Dermis microvascular lymphatic vessel endothelial cell (primary cell): ENCODE results near the gene GOLIM4. TPM values are rescaled to one million over a fixed set of nuclear protein-coding genes. Genes with fewer than 3 reads are reported as not detected.
"Not testable (repeated sequence)": the region's sequence is repeated elsewhere in the genome, so short reads cannot be mapped to it uniquely, and the experiment has no call there.

Source experiments
- DNase-seq, 2 donors: peaks; one replicate each; pipeline versions ENCODE4 v3.0.0 to v3.0.0-alpha.2; 2010; ENCODE audit warnings: low read depth in 2 of 2
- total RNA-seq: library from RNA; depleted of rRNA; stranded (reverse); fragments of >200 nt; gene quantifications from 2 replicates; pipeline ENCODE4 v1.2.1, GENCODE V29; 2014

Gene GOLIM4, protein sequence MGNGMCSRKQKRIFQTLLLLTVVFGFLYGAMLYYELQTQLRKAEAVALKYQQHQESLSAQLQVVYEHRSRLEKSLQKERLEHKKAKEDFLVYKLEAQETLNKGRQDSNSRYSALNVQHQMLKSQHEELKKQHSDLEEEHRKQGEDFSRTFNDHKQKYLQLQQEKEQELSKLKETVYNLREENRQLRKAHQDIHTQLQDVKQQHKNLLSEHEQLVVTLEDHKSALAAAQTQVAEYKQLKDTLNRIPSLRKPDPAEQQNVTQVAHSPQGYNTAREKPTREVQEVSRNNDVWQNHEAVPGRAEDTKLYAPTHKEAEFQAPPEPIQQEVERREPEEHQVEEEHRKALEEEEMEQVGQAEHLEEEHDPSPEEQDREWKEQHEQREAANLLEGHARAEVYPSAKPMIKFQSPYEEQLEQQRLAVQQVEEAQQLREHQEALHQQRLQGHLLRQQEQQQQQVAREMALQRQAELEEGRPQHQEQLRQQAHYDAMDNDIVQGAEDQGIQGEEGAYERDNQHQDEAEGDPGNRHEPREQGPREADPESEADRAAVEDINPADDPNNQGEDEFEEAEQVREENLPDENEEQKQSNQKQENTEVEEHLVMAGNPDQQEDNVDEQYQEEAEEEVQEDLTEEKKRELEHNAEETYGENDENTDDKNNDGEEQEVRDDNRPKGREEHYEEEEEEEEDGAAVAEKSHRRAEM
- 20.6 and 21.8 TPM in 2 replicates for total RNA-seq

- peak; percentile 93 to 98 for DNase-seq
Measured at GRCh38 chr3:168095611-168096209, at the start of gene GOLIM4. GOLIM4 (minus strand) TSS chr3:168095924; CDS start chr3:168095285, 639 bp downstream.

DNA sequence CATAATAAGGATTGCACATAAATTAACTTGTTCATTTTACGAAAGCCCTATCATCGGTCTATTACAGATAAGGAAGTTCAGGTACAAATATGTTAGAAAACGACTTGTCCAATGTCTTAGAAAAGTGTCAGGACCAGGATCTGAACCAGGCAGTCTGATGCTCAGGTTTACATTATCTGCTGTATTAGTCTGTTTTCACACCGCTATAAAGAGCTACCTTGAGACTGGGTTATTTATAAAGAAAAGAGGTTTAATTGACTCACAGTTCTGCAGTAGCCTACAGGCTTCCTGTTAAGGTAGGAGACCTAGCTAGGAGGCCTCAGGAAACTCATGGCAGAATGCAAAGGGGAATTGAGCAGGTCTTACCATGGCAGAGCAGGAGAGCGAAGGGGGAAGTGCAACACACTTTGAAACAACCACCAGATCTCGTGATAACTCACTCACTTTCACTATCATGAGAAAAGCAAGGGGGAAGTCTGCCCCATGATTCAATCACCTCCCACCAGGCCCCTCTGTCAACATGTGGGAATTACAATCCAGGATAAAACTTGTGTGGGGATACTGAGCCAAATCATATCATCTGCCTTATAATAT lies 45.8 kb upstream of the GOLIM4 start:
- DNase-seq = no peak

DNA sequence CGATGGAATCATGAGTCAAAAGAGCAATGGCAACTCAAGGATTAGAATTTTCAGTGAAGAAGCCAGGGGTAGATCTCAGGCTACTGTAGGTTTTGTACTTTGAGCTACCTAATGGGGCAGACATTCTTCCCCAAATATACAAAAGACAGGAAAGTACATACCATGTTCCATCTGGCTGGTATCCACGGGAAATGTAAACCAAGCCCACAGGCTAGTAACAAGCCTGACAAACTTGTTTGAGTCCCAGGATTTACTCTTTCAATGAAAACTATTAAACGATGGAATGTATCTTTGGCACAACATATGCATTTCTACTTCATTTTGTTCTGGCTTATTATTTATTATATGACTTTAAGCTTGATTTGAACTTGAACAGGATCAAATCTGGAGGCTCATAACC lies 44.2 kb upstream of the GOLIM4 start:
- DNase-seq = no peak

GRCh38 chr3:168138421-168138820 lies 42.7 kb upstream of the GOLIM4 start:
- DNase-seq = no peak

GRCh38 chr3:168134931-168135330 lies 39.2 kb upstream of the GOLIM4 start:
- no peak for DNase-seq

- not testable (repeated sequence) for DNase-seq
Measured at GRCh38 chr3:168130250-168130649, 34.5 kb upstream of the GOLIM4 start.

DNA sequence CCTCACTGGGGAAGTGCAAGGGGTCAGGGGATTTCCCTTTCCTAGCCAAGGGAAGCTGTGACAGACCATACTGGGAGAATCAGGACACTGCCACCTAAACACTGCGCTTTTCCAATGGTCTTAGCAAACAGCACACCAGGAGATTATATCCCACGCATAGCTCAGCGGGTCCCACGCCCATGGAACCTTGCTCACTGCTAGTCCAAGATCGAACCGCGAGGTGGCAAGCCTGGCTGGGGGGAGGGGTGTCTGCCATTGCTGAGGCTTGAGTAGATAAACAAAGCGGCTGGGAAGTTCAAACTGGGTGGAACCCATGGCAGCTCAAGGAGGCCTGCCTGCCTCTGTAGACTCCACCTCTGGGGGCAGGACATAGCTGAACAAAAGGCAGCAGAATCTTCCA lies 32.7 kb upstream of the GOLIM4 start:
- DNase-seq = not testable (repeated sequence)

DNA sequence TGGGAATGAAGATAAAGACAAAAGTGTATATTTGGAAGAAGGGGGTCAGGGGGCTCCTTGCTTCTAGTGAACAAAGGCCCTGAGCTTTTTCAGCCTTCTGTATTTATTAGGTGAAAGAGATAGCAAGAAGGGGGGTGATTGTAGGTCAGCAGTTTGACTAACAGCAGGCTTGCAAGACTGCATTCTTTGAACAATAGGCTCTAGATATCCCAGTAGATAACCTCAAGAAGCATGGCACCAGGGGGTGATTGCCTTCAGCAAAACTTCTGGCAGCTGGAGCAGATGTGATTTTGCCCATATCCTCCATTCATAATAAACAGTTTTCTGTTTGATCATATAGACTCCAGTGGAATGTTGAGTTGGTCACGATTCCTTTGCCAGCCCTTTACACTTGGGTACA lies 31.7 kb upstream of the GOLIM4 start:
- DNase-seq = no peak

DNA sequence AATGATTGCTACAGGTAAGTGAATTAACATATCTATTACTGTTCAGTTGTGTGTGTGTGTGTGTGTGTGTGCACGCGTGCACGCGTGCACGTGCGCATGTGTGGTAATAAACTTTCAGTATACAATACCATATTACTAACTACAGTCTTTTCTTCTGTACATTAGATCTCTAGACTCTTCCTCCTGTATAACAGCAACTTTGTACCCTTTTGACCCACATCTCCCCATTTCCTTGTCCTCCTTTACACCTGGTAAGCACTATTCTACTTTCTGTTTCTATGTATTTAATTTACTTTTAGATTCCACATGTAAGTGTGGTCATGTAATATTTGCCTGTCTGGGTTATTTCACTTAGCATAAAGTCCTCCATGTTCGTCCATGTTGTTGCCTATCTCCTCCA lies 29.1 kb upstream of the GOLIM4 start:
- DNase-seq = no peak

- no peak for DNase-seq
Measured at GRCh38 chr3:168124291-168124690, 28.6 kb upstream of the GOLIM4 start.

DNA sequence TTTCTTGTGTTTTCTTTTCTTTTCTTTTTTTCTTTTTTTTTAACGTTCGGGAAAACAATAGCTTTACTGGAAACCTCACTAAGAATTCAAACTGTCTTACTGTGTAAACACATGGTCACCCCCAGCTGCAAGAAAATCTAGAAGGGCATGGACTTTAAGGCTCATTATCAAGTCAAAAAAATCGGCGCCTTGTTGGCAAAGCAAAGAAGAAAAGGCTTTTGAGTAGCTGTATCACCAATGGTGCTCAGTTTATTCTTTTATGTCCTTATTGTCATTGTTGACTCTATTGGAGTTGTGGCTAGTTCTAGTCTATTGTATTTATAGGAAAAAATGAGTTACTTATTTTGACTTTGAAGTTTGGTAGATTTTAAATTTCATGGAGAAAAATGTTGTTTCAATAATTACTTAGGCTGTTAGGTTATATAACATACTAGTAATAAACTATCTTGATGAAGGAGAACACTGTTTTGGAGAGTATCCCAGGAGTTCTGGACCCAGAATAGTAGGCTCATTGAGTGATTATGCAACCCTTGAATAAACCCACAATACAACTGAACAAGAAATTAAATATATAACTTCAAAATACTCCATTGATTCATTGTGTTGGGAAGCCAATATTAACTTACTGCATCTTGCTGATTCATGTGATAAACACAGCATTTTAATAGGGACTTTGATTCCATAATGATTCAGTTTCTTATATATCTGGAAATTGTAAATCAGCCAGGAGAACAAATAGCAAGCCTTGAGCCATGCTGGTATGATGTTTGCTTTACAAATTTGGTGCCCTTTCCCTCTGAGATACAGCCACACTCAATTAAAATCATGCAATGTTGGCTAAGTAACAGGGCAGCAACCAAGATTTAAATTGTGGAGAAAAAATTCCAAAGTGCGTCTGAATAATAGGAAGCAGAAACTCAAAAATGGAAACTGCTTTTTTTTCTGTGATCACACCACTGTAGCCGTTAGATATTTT lies 27.8 kb upstream of the GOLIM4 start:
- DNase-seq = no peak

- peak in 1 of 2 donors; percentile 8 for DNase-seq
Measured at GRCh38 chr3:168121184-168122017, 25.7 kb upstream of the GOLIM4 start.

DNA sequence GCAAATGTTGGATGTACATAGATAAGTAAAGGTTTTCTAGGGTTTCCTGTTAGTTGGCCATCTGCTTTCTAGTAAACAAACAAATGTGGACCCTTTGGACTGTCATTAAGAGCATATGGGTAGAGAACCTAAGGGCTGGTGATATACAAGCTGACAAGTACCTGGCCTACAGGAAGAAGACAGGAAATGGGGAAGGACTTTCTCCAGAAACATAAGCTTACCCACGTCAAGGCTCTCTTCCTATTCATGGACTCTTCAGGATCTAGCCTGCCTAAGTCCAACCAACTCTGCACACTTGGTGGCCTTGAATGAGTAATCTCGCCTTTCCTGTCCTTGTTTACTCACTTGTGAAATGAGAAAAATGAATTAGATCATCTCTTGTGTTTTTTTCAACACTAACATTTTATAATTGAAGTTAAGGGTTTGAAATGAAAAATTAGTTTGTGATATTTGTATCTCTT lies 22.2 kb upstream of the GOLIM4 start:
- peak in 1 of 2 donors; percentile 52 for DNase-seq

DNA sequence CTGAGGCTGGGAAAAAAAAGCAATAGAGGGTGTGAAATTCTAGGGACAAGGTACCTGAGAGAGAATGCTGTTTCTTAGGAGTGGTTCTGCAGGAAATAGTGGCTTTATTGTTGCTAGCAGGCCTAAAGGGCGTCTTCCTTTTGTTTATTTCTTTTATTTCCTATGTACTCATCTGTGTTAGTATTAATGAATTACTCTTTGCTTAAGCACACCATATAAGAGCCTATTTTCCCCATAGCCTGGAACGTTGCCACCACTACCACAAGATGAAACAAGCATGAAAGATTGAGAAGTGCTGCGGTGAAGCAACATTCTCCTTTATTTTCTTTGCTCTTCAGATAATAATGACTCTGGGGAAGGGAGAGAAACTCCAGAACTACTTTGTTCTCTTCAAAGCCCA lies 21.3 kb upstream of the GOLIM4 start:
- DNase-seq = no peak

GRCh38 chr3:168116279-168116678 lies 20.6 kb upstream of the GOLIM4 start:
- DNase-seq = no peak

- no peak for DNase-seq
Measured at GRCh38 chr3:168113848-168114247, 18.1 kb upstream of the GOLIM4 start.

- no peak for DNase-seq
Measured at GRCh38 chr3:168112894-168113293, 17.2 kb upstream of the GOLIM4 start.

DNA sequence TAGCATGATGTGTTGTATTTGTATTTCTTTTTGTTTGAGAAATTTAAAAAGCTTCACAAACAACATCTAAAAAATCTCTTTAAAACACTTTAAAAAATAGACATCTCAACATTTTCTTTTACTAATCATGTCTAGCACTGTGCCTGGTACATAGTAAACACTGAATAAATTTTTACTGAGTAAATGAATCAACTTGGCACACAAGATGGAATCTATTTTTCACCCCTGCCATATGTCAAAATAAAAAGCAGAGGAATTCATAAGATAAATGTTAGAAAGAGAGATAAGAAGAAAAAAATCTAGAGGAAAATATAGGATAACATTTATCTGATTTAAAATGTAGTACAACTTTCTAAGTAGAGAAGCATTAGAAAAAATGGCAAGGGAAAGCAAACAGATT lies 8.6 kb upstream of the GOLIM4 start:
- DNase-seq = no peak

DNA sequence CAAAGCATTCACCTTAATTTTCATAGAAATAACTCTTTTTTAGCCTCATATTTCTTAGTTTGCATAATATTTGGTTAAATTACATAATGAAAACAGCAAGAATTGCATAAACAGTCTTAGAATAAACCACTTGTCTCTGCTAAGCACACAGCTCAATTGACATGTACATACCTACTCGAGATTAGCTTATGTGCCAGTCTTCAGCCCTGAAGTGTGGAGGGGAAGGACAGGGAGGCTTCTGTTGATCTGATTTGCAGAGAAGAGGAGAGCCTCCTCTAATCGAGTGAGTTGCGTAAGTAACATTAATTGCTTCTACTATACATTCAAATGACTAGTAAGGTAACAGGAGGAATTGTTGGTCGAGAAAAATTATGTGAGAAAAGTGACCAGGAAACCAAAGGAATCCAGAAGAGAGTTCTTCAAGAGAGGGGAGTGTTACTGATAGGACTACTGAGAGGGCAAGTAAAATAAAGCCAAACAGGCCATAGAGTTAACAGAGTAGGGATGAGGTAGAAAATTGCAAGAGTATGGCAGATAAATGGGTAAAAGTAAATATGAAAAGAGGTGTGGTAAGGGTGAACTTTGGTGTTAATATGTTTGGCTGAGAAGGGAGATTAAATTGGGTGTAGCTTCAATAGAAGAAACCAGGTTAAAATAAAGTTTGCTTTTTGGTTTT lies 7.1 kb upstream of the GOLIM4 start:
- no peak for DNase-seq
